ENCODE results near the gene KCNQ4. TPM values are rescaled to one million over a fixed set of nuclear protein-coding genes. Genes with fewer than 3 reads are reported as not detected.

Gene KCNQ4
- total and polyA plus RNA-seq, 10 of the 15 experiments (the other 5 are each of a cell fraction or from before 2014, with no cell fraction given), result 0.04 to 0.18 (median 0.08) TPM; not detected in 2

- Histone ChIP-seq H3K27me3 (replicated peaks in 1 of 2; ENCODE audit: control insufficient read depth in 2 of 2, insufficient read depth in 2 of 2, low read length in 1 of 2) (no peaks in the 10 kb centered on the region), H2AFZ (ENCODE audit: control insufficient read depth, low read depth, low read length) (no peak overlapping the region), H3K79me2 (ENCODE audit: control insufficient read depth, insufficient read depth, low read length) (no peaks in the 10 kb centered on the region), H3K4me1 (ENCODE audit: control insufficient read depth, insufficient read depth, low read length) (peaks cover 7% of the 10 kb centered on the region; the same call in 1 of the 2 replicates), H3K4me2 (ENCODE audit: control insufficient read depth, insufficient read depth) (no peak overlapping the region), H3K4me3 (no peak overlapping the region), H3K27ac (ENCODE audit: control insufficient read depth, insufficient read depth) (no peak overlapping the region), H3K9ac (ENCODE audit: control insufficient read depth, insufficient read depth, low read length) (no peak overlapping the region), H3K36me3 (ENCODE audit: control insufficient read depth in 2 of 2, insufficient read depth in 2 of 2, low read length in 1 of 2) (no peaks in the 10 kb centered on the region), H3K9me3 (replicated peaks; ENCODE audit: control insufficient read depth, insufficient read depth, low read length) (no peaks in the 10 kb centered on the region; the same call in 2 of the 3 replicates), H4K20me1 (ENCODE audit: control insufficient read depth, insufficient read depth) (no peaks in the 10 kb centered on the region)
- in situ Hi-C loops (cut with MboI), result no loop called here
- WGBS (ENCODE audit: insufficient coverage, insufficient replicate concordance, low lambda C conversion rate, missing lambda C conversion rate), result 96% methylated on average over 6 of the region's 7 CpGs
- POLR2A ChIA-PET, result interaction anchor here (0.6 kb wide), 1 partner anchor 278 kb away, joined by 3 read pairs; no protein-coding TSS in a partner anchor
- FAIRE-seq, result no peak
- SMC1A ChIA-PET (ENCODE audit: uncharacterized antibody, unreplicated experiment), result interaction anchor here (2.5 kb wide), 1 partner anchor 68 kb away, joined by 15 read pairs; no protein-coding TSS in a partner anchor
- no TSS peak for BruUV-seq (replicated peaks)
- TF ChIP-seq, protein P1, sequence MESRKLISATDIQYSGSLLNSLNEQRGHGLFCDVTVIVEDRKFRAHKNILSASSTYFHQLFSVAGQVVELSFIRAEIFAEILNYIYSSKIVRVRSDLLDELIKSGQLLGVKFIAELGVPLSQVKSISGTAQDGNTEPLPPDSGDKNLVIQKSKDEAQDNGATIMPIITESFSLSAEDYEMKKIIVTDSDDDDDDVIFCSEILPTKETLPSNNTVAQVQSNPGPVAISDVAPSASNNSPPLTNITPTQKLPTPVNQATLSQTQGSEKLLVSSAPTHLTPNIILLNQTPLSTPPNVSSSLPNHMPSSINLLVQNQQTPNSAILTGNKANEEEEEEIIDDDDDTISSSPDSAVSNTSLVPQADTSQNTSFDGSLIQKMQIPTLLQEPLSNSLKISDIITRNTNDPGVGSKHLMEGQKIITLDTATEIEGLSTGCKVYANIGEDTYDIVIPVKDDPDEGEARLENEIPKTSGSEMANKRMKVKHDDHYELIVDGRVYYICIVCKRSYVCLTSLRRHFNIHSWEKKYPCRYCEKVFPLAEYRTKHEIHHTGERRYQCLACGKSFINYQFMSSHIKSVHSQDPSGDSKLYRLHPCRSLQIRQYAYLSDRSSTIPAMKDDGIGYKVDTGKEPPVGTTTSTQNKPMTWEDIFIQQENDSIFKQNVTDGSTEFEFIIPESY (IDR thresholded peaks at IDR 0.05), result no peak
- TF ChIP-seq YBX1 (IDR thresholded peaks at IDR 0.05) (no peak), BCL3 (IDR thresholded peaks at IDR 0.05; ENCODE audit: borderline replicate concordance, insufficient read depth, low read depth, low read length, poor library complexity, severe bottlenecking) (no peak), MTA2 (IDR thresholded peaks at IDR 0.05; ENCODE audit: low read depth) (no peak), EGR1 (IDR thresholded peaks at IDR 0.05; ENCODE audit: borderline replicate concordance in 1 of 2, low read depth in 2 of 2, low read length in 2 of 2) (no peak), POLR2AphosphoS2 (IDR thresholded peaks at IDR 0.05; ENCODE audit: low read depth, low read length) (no peak), WRNIP1 (IDR thresholded peaks at IDR 0.05; ENCODE audit: borderline replicate concordance, low read depth, low read length) (no peak), HSF1 (IDR thresholded peaks at IDR 0.05; ENCODE audit: low read depth, low read length) (no peak), CTCF (IDR thresholded peaks at IDR 0.05 in 2 of 3, conservative IDR thresholded peaks at IDR 0.05 in 1 of 3; ENCODE audit: control insufficient read depth in 2 of 3, extremely low read depth in 1 of 3, insufficient read depth in 1 of 3, low read depth in 3 of 3, low read length in 3 of 3) (no peak)
- RAD21 ChIA-PET (ENCODE audit: unreplicated experiment), result interaction anchor here (0.7 kb wide), 1 partner anchor 77 kb away, joined by 3 read pairs; no protein-coding TSS in a partner anchor
- intact Hi-C loops (cut with micrococcal nuclease; ENCODE audit: unreplicated experiment), result no loop called here
- DNase-seq (ENCODE audit: low read depth, low spot score), result no peak
- CTCF ChIA-PET, result interaction anchor here (1.6 to 11.6 kb wide), 2 partner anchors 68 to 111 kb away, joined by 7 to 254 read pairs; no protein-coding TSS in a partner anchor
- no peak for ATAC-seq
Observed at GRCh38 chr1:40841602-40842001, 58.0 kb downstream of the KCNQ4 start.

All from GM12878 (cell line).